GM12891 (cell line): ENCODE results near the gene STK39.

ENCODE experiments used
- DNase-seq: peaks from one replicate; pipeline ENCODE4 v3.0.0; 2011; ENCODE audit warnings: low spot score; ENCODE audit not compliant: insufficient read length
- FAIRE-seq: peaks from 2 replicates; lab custom pipeline; 2011; peaks lifted over from hg19 to GRCh38; lab: Jason Lieb, UNC
- PAX5 ChIP-seq: IDR thresholded peaks from 2 replicates; pipeline ENCODE4 v1.6.1; 2011; ENCODE audit warnings: low read length, moderate library complexity, mild to moderate bottlenecking; ENCODE audit not compliant: insufficient read depth, severe bottlenecking
- POLR2A ChIP-seq: IDR thresholded peaks from 2 replicates; pipeline ENCODE4 v1.6.1; 2011; ENCODE audit warnings: low read depth, low read length, control low read depth
- POLR2AphosphoS5 ChIP-seq: IDR thresholded peaks from 2 replicates; pipeline ENCODE4 v1.6.1; 2011; ENCODE audit warnings: low read depth, low read length, control low read depth
- POU2F2 ChIP-seq: IDR thresholded peaks from 2 replicates; pipeline ENCODE4 v1.6.1; 2011; ENCODE audit warnings: low read depth, mild to moderate bottlenecking, control low read depth, low read length, moderate library complexity
- SPI1 ChIP-seq: IDR thresholded peaks from 2 replicates; pipeline ENCODE4 v1.6.1; 2011; ENCODE audit warnings: low read depth, low read length, control low read depth
- TAF1 ChIP-seq: IDR thresholded peaks from 2 replicates; pipeline ENCODE4 v1.6.1; 2011; ENCODE audit warnings: low read depth, low read length, control low read depth

STK39 gene

GRCh38 chr2:167965907-167966761, 281.3 kb downstream of the STK39 start:
- TF ChIP-seq POLR2AphosphoS5 (no peak), PAX5 (no peak), TAF1 (no peak), POU2F2 (no peak), POLR2A (no peak), SPI1 (no peak)
- FAIRE-seq: no peak
- no peak for DNase-seq

DNA sequence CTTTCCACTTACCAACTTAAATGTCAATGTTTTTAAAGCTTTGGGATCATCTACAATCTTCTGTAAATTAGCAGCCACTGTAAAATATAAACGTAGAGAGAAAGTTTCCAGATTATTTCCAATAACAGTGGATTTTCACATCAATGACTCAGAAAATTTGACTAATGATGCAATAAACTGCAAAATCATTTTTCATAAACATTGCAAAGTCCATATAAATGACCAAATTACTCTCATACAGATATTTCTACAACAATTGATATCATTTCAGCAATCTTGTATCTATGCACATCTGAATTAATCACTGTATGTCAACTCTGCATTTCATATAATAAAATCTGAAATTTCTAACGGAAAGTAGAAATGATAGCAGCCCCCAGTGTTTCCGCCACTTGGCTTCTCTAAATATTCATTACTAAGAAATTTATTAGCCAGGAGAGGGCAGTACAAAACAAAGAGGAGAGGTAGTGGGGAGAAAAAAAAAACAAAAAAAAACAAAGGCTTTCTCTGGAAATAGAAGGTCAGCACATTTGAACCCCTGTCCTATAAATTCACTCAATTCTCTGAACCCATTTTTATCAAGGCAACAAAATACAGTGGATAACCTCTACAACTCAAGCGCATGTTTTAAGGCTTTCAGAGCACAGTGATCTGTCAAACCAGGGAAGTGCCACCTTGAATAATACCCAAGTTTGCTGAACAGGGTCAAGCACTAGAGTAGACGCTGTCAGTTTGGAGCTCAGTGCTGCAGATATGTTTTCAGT, 282.6 kb downstream of the STK39 start:
- FAIRE-seq: no peak
- no peak for TF ChIP-seq POLR2A
- TF ChIP-seq POLR2AphosphoS5: no peak
- DNase-seq: no peak

GRCh38 chr2:167963899-167964649, 283.3 kb downstream of the STK39 start:
- no peak for TF ChIP-seq PAX5
- TF ChIP-seq POLR2AphosphoS5: no peak
- no peak for TF ChIP-seq POLR2A
- no peak for TF ChIP-seq POU2F2
- TF ChIP-seq SPI1: no peak
- TF ChIP-seq TAF1: no peak
- FAIRE-seq: no peak
- no peak for DNase-seq

DNA sequence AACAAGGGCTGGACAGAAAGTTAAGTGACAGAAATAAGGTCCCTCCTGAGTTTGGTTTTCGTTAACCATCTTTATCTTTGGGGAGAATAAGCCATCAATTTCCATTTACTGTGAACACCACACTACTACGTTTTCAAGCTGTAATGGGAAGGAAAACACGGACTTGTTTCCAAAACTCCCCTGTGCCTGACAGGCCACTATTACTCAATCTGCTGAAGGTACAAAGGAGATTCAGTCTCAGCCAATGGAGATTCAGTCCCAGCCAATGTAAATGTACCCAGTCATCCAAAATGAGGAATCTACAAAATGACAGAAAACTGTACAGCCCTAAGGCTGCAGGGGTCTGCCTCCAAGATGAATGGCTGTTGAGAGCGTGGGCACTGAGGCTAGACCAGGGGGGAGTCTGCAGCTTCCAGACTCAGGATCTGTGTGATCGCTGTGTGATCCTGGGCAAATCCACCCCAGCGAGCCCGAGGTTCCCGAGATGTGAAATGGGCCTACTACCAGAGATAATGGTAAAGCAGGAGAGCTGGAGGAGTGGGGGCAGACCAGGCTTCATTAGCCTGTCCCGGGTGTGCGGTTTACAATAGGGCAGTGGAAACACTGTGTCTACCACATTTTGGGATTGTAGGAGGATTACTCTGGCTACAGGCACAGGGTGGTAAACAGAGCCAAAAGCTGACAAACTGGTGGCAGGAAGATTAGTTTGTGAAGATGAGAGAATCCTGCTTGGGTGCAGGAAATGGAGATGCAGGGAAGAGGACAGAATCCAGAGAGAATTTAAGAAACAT, 284.8 kb downstream of the STK39 start:
- DNase-seq (no peak), FAIRE-seq (no peak)
- TF ChIP-seq POLR2AphosphoS5: no peak
- no peak for TF ChIP-seq TAF1
- TF ChIP-seq POLR2A: no peak
- TF ChIP-seq POU2F2: no peak
- TF ChIP-seq SPI1: no peak
- TF ChIP-seq PAX5: no peak

DNA sequence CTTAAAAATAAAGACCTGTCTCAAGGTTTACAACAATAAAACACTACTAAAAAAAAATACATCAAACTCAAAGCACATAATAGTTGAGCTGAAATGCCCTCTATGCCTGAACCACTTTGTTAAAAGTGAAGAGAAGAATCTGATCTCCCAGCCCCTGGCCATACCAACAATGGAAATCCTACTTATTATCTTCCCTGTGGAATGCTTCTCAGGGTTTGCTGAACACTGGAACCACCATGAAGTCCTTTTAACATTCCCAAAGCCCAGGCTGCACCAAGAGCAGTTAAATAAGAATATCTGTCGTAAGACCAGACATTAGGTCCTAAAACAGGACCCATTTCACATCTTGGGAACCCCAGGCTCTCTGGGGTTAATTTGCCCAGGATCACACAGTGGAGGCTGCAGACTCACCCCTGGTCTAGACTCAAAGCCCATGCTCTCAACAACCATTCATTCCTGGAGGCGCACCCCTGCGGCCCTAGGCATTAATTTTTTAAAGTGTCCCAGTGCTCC, 285.8 kb downstream of the STK39 start:
- no peak for FAIRE-seq
- no peak for DNase-seq
- no peak for TF ChIP-seq POLR2A
- no peak for TF ChIP-seq POLR2AphosphoS5
- TF ChIP-seq PAX5: no peak
- TF ChIP-seq POU2F2: no peak
- TF ChIP-seq SPI1: no peak
- no peak for TF ChIP-seq TAF1

DNA sequence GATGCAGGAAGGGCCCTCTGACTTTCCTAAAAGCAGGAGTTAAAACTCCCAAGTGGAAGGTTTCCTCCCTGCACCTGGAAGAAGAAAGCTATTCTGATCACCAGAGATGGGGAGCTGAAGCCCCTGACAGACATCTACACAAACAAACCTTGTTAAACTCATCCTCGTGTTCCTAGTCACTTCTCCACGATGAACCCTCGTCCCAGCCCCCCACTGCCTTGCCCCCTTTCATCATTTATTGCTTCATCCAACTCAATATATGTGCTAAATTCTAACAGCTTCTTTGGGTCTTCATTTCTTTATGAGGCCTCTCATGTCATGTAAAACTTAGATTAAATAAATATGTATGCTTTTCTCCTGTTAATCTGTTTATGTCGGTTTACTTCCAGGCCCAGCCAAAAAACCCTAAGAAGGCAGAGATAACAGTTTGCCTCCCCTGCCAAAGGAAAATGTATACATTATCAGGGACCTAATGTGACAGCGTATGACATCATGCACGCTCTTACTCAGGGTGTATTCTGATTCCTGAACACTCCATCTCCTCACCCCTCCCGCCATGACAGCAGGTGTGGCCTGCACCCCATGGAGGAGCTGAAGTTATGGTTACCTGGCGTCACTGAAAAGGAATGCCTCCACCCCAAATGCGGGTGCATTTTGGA, 287.2 kb downstream of the STK39 start:
- DNase-seq (no peak), FAIRE-seq (no peak)
- no peak for TF ChIP-seq SPI1
- TF ChIP-seq PAX5: no peak
- TF ChIP-seq POU2F2: no peak
- no peak for TF ChIP-seq TAF1
- TF ChIP-seq POLR2AphosphoS5: no peak
- TF ChIP-seq POLR2A: no peak

DNA sequence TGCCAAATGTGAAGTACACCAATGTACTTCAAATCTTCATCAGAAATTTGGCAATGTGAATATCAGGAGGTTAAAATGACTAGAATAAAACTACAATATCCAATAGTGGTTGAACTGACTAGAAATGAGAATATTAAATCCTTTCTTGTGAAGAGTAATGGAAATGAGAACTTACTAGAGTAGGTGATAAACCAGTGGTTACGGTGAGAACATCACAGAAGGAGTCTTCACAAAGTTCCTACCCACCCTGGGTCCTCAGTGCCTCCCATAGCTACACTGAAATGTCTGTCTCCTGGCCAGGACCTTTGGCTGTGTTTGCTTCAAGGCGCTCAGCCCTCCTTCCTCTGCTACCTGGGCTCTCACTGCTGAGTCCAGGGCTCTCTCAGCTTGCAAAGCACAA, 289.7 kb downstream of the STK39 start:
- no peak for FAIRE-seq
- TF ChIP-seq SPI1 (no peak), POLR2AphosphoS5 (no peak), PAX5 (no peak), POLR2A (no peak), POU2F2 (no peak), TAF1 (no peak)
- DNase-seq: no peak

DNA sequence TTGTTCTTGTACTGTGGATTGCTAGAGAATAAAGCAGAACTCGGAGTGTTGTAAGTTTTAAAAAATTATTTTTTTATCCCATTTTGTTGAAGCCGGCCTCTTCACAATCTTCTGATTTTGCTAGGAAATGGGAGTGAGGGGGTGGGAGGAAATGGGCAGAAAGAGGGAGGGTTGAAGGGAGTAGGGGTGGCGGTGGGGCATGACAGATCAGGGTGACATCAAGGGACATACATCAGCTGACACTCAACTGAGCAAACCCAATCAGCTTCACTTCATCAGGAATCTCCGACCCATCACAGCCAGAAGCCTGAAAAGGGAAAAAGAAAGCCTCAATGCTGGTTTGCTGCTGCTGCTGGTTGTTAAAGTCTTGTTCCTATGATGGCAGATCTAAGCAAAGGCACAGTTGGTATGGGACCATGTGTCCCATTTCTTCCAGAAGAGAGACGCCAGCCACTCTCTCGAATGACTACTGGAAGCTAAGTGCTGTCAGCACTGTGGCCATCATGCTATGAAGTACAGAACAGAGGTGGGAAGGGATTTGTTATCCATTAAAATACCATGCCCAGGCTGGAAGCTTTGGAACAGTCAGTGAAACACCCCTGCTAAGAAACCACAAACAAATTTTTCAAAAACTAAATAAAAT, 292.0 kb downstream of the STK39 start:
- FAIRE-seq: no peak
- TF ChIP-seq POLR2AphosphoS5: no peak
- no peak for TF ChIP-seq PAX5
- no peak for TF ChIP-seq TAF1
- TF ChIP-seq SPI1: no peak
- no peak for TF ChIP-seq POU2F2
- TF ChIP-seq POLR2A: no peak
- no peak for DNase-seq
